GM18499 (cell line): ENCODE measurements around the gene NUDT14.

ENCODE experiments used
- ATAC-seq: cut with Tn5 transposase; IDR thresholded peaks from one replicate; pipeline ENCODE4 v1.9.1; 2021; ENCODE audit warnings: moderate number of reproducible peaks; ENCODE audit not compliant: insufficient read depth, unreplicated experiment

The NUDT14 gene

DNA sequence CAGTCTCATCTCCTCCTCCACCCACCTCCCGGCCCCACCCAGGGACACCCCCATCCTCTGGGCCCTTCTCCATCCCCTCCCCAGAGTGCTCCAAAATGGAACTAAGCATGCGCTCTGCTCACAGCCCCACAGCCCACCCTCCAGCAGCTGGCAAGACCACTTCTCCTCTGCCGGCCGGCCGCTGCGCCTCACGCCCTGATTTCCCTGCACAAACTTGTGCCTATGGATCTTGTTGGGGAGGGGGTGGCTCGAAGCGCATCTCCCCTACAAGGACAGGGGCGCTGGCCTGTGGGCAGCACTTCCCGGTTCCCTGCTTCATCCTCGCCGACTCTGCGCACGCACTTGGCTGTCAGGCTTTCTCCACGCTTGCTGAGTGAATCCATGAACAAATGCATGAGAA, 19.5 kb upstream of the NUDT14 start:
- no peak for ATAC-seq

DNA sequence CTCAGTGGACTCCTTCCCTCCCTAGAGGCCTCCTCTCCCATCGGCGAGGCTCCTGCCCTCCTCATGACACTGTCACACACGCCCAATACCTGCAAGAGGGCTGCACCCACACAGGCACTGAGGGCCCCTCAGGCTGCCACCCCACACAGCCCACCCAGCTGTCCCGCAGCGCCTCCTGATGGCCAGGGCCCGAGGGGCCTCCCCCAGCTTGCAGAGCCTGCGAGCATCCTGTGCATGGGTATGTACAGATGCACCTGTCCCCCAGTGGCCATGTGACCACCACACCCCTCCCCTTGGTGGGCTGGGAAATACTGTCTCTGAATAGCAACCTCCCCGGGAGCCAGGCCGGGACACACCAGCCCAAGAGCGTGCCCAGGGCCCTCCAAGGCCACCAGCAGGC, 19.0 kb upstream of the NUDT14 start:
- no peak for ATAC-seq

DNA sequence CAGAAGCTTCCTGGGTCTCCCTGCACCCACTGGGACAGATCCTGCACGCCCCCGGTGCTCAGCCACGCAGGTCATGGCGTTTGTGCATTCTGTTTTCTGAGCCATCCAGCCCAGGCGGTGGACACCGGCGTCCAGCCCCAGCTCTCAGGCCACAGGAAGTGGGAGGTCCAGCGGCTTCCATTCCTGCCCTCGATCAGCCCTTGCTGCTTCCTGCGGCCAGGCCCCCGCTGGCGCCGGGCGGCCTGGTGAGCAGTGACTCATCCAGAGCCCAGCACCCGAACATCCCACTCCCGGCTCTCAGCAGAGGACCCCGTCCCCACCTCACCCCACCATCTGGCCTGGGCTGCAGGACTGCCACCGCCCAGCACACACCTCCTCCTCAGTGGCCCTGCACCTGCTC, 18.0 kb upstream of the NUDT14 start:
- ATAC-seq: no peak

DNA sequence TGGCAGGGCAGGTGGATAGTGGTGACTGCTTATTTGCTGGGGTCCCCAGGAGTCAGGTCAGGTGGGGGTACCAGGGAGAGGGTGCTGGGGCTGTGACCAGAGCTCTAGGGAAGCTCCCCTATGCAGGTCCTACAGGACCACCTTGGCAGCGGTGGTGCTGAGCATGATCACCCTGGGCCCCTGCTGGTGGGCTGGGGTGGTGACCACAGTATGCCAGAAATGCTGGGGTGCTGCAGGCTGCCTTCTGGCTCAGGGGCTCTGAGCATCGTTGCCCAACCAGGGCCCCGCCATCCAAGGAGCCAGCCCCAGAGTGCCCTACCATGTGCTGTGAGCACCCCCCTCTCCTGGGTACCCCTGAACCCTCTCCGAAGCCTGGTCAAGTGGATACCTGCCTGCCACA, 17.5 kb upstream of the NUDT14 start:
- no peak for ATAC-seq

DNA sequence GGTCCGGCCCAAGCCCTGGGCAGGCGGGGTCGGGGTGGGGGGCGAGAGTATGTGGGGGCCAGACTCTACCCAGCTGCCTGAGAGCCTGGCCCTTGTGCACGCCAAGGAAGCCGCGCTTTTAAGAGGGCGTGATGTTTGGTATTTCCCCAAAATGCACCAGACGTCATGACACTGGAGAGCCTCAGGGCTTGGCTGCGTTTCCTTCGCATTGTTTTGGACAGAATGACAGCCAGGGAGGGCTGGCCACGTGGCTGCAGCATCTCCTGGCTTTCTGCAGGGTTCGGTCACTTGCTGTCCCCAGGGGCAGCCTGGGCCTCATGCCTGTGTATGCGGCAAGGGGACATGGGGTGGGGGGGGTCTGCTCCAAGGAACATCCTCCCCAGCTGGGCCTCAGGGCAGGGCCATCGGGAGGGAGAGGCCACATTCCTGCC, 16.1 kb upstream of the NUDT14 start:
- no peak for ATAC-seq

DNA sequence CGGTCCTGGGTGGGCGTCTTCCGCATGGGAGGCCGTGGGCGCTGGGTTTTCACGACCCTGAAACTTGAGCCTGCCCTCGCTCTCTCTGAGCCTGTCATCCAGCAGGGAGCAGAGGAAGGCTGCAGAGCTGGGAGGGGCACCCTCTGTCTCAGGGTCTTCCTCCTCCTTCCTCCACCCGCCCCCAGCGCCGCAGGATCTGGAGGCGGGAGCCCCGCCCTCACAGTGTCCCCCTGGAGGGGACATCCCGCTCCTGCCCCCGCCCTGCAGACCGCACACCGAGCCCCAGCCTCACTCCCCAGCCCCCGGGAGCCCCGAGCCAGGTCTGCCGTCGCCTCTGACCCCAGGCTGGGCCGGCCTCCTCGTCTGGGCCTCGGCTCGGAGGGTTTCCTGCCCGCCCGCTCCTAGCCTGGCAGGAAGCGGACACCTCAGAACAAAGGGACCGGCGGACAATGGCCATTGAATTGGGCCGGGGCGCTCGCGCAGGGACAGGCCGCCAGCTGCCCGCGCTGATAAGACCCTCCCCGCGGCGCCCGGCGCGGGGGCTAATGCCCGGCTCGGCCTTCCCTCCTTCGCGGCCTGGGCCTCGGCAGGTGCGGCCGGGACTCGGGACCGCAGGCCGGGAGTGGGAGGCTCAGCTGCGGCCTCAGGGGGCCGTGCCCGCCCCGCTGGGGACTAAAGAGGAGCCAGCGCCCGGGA, 15.3 kb upstream of the NUDT14 start:
- ATAC-seq: no peak

DNA sequence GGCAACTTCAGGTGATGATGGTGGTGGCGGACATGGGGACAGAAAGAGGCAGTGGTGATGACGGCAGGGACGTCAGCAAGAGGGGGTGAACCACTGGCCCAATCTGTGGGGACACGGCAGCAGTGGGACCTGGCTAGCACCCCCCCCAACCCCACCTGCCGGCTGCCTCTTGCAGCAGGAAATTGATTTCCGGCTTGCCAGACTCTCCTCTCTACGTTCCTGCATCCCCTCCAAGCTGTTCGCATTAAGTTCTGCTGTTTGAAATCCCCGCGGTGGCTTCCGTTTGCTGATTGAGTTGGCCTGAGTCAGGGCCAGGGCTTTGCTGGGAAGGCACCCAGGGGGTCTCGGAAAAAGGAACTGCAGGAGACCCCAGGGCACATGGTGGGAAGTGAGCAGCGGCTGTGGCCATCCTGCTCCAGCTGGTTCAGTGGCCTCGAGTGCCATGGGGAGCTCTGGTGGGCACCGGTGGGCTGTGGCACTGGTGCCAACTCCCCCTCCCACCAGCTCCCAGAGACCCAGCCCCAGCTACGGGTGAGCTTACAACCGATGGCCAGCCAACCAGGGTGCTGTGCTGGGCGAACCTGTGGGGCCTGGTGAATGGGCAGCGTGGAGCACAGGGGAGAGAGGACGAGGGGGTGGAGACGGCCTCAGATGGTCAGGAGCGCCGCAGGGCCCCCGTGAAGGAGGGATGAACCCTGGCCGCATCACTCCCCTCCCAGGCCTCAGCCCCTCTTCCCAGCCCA, 14.6 kb upstream of the NUDT14 start:
- ATAC-seq: no peak

DNA sequence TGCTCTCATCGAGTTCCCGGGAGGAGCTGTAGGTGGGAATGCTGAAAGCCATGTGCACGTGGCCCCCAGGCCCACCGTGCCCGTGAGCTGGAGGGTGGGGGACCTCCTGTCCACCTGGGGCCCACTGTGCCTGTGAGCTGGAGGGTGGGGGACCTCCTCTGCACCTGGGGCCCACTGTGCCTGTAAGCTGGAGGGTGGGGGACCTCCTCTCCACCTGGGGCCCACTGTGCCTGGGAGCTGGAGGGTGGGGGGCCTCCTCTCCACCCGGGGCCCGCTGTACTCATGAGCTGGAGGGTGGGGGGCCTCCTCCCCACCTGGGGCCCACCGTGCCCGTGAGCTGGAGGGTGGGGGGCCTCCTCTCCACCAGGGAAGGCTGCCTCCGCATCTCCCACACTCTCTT, 13.9 kb upstream of the NUDT14 start:
- no peak for ATAC-seq

DNA sequence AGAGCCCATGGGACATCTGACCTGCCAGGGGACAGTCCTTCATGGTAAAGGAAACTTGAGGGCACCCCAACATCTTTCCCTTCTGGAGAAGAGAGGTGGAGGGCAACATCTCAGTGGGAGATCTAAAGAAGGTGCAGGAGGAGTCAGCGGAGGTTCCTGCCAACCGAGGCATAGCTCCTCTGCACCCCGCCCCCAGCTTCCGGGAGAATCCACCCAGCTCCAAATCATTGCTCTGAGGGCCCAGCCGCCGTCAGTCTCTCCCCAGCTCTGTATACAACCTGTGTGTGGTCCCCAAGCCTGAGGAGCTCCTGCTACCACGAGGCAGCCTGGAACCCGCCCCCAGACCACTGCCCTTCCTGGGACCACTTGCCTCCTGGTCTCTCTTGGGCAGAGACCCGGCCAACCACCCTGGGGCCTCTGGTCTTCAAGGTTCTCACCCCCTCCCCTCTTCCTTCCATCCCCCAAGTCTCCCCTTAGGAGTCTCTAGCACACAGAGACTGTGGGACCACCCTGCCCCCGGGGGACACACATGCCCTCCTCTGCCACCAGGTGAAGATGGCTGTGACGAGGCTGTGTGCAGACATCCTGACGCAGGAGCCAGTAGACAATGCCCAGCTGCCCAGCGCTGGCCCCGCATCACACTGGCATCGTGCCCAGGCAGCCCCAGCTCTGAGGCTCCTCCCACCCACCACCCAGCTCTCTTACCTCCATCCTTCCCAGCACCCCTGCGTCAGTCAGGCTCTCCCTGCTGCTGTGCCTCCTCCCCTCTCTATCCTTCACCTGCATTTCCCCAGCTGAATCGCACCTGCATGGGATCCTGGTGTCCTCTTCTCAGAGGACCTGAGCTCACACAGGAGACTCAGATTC, 13.0 kb upstream of the NUDT14 start:
- no peak for ATAC-seq

DNA sequence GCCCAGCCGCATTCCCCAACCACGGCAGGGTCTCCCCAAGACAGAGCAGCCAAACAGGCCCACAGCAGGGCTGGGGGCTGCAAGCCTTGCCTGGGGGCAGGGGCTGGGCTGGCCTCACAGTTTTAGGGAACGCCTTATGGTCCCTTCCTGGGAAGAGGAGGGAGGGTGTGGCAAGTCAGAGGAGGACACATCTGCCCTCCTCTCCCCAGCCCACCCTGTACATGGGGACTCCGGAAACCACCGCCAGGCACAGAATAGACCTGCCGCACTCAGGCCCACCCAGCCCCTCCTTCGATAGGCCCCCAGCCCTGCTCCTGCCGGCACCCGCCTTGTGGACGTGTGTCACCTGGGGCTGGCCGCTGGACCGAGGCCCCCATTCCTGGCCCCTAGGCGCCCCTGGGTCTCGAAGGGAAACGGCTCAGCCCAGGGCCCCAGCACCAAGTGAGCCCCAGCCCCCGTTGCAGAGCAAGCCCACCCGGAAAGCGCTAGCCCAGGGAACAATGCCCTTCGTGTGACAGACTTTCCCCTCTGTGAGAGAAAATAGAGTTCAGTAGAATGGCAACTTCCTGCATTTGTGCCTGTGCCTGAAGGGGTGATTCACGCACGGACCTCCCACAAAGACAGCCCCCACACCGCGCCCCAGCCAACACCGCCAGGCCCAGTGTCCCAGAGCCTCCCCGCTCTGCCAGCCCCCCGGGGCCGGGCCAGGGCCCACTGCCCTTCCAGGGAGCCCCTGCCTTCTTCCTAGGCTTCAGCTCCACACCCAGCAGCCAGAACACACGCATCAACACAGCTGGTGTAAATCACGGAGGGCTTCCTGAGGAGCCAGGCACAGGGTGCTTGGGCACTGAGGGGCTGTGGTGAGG, 12.0 kb upstream of the NUDT14 start:
- no peak for ATAC-seq

DNA sequence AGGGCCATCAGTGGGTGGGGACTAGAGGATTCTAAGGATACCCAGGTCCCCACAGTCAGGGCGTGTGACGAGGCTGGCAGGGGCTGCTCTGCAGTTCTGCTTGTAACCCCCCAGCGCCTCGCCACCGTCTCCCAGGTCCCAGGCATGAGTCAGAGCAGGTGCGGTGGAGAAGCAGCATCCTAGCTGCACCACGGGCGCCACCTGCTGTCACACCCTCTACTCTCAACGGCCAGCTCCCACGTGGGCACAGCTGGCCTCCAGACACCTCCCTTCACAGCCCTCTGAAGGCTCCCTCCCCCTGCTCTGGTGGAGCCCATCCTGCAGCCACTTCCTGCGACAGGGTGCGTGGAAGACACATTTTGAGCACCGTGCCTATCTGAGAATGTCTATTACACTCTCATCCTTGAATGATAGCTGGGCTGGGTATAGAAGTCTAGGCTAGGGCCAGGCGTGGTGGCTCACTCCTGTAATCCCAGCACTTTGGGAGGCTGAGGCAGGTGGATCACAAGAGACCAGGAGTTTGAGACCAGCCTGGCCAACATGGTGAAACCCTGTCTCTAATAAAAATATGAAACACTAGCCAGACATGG, 6.9 kb upstream of the NUDT14 start:
- no peak for ATAC-seq

DNA sequence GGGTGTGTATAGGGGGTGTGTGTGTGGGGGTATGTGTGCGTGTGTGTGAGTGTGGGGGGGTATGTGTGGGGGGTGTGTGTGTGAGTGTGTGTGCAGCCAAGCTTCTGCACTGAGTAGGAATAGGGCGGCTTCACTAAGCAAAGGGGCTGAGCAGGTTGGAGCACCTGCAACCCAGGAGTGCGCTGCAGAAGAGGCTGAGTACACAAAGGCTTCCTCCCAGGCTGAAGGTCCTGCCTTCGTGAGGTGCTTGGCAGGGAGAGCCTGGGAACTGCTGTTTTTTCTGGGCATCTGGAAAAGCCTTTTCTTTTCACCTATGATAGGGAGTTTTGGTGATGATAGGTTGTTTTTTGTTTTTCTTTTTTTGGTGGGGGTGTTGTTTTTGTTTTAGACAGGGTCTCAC, 6.0 kb upstream of the NUDT14 start:
- ATAC-seq: no peak

DNA sequence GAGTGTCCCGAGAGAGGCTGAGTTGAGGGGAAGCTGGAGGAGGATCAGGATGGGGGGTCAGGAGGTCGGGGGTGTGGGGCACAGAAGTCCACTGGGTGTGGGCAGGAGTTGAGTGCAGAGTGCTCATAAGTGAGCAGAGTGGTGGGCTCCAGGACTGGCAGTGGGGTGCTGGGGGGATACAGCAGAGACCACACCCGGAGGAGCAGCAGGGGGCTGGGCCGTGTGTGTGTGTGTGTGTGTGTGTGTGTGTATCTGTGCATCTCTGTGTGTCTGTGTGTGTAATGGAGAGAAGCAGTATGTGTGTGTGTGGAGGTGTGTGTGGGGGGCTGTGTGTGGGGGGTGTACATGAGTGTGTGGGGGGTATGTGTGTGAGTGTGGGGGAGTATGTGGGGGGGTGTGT, 4.9 kb upstream of the NUDT14 start:
- no peak for ATAC-seq

DNA sequence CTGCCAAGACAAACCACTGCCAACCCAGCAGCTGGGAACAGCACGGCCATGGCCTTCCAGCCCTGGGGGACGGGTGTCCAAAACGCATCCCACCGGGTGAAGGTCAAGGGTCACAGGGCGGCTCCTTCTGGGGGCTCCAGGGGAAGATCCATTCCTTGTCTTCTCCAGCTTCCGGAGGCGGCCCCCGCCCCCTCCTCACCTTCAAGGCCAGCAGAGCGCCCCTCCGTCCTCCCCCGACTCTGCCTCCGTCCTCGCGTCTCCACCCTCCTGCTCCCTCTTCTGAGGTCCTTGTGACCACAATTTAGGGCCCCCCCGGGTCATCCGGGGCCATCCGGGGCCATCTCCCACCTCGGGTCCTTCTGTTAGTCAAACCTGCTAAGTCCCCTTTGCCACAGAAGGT, 3.9 kb upstream of the NUDT14 start:
- ATAC-seq: no peak

DNA sequence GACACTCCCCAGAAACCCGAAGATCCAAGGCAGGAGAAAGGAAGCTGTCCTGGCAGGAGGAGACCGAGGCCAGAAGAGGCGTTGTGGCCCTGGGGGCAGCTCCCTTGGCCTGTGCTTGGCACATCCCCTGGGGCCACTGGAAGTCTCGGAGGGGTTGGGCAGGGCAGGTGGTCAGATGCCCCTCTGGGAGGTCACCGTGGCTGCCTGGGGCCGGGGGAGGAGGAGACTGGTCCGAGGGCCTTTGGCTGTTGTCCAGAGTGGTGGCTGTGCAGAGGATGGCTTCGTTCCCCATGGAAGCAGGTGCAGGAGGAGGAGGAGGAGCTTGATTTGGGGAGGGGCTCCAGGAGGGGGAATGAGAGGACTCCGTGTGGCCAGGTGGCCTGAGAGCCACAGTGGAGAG, 3.3 kb upstream of the NUDT14 start:
- ATAC-seq: no peak

DNA sequence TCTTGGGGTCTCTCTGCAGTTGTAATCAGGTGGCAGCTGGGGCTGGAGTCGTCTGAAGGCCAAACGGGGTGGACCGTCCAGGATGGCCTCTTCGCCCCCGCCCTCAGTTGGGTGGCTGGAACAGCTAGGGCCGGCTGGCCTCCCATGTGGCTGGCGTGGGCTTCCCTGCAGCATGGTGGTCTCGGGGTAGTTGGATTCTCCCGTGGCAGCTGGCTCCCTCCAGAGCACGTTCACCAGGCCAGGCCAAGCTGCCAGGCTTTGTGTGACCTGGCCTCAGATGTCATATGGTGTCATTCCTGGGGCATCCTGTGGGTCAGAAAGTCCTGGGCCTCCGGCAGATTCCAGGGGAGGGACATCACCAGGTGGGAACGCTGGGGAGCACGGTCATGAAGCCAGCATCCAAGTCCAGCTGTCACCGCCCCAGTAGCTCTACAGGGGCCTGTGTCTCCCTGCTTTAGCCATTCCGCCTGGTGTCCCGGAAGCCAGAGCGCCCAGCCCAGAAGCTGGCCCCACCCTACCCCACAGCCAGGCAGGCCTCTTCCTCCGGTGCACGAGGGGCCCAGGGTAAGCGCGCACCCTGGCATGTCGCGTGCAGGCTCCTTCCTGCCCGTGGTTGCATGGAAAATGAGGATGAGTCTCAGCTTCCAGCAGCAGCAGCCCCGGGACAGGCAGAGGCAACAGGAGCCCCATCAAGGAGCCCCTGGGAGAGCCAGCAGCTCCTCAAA, 1.3 kb upstream of the NUDT14 start:
- no peak for ATAC-seq

DNA sequence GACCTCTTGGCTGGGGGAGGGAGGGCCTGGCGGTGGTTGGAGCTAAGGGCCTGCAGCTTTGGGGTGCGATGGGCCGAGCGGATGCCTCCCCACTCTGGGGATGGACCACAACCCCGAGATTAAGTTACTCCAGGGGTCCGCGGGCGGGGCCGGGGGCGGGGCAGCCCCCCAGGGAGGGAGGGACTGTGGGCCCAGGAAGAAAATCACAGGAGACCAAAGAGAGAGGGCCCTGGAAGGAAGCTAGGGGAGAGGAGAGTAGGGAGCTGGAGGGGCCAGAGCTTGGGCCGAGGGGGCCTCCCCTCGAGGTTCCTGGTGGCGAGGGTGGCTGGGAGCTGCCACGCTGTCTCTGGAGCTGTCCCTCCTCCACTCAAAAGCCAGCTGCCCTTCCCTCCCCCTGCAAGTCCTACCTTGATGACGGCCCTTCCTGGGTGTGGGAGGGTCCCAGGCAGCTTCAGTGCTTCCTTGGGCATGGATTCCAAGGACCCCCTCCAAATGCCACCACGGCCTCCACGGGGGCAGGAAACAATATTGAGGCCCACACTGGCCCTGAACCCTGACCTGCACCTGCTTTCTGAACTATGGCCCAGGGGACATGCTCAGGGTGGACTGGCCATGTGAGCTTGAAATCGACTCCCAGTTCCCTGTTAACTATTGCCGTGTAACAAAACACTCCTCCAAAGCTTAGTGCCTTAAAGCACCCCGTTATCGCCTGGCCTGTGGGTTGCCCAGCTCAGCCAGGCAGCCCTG, 610 bp upstream of the NUDT14 start:
- ATAC-seq: no peak

DNA sequence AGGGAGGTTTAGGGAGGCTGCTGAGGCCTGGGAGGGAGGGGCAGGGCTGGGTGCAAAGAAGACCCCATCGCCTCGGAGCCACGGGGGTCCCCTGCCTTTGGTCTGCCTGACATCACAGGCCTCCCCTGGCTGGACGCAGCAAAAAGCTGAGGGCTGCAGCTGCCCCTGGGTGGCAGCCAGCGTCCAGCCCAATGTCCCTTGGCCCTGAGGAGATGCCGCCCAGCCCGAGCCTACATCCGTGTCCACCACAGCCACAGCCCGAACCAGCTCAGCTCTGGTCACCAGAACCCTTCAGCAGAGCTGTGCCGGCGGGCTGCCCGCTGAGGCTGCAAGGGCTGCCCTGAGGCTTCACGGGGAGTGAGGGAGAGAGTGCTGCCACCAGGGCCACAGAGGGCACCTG, 1.9 kb downstream of the NUDT14 start:
- no peak for ATAC-seq

DNA sequence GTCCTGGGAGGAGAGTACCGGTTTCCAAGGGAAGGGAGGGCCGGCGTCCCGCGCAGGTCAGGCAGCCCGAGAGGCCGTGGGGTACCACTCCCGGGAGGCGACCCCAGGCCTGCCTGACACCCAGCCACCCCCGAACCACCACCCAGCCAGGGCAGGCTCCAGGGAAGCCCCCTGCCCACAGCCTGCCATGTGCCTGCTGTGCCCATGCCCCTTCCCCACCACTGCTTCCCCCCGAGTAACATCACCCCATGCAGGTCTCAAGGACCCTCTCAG, 2.3 kb downstream of the NUDT14 start:
- no peak for ATAC-seq
